Urinary bladder (tissue), 4 donors: ENCODE results near the gene PHF2. TPM values are rescaled to one million over a fixed set of nuclear protein-coding genes. Genes with fewer than 3 reads are reported as not detected.

ENCODE experiments used
- DNase-seq: peaks from one replicate; pipeline ENCODE4 v3.0.0-alpha.2; 2015; ENCODE audit errors: extremely low spot score
- H3K27ac ChIP-seq: one replicate; pipeline ENCODE4 v1.5.1; 2013; ENCODE audit warnings: low read depth, mild to moderate bottlenecking, moderate library complexity
- H3K36me3 ChIP-seq: one replicate; pipeline ENCODE4 v1.6.1; 2013; ENCODE audit warnings: mild to moderate bottlenecking, moderate library complexity; ENCODE audit not compliant: insufficient read depth
- H3K4me1 ChIP-seq: one replicate; pipeline ENCODE4 v1.6.1; 2013; ENCODE audit warnings: mild to moderate bottlenecking, moderate library complexity; ENCODE audit not compliant: insufficient read depth
- H3K4me3 ChIP-seq: one replicate; pipeline ENCODE4 v1.5.1; 2013; ENCODE audit warnings: low read depth, low read length
- WGBS: extraction: QIAGEN DNeasy Blood & Tissue Kit; methylation state at CpG from one replicate; pipeline ENCODE4 v1.1.7; 2013; 5-methylcytosine and 5-hydroxymethylcytosine counted together
- polyA plus RNA-seq: library from polyadenylated mRNA; stranded (reverse); fragments of 200-250 nt; gene quantifications from one replicate; pipeline ENCODE4 v1.2.3, GENCODE V29; 2013
- total RNA-seq: library from RNA; depleted of rRNA; stranded (reverse); fragments of >200 nt; gene quantifications from one replicate; pipeline ENCODE4 v1.2.3, GENCODE V29; 2014
- donor health status: healthy with polysubstance abuse.
- donor health status: healthy.

Gene PHF2
- total and polyA plus RNA-seq, 2 donors, result 20.0 to 33.1 TPM

GRCh38 chr9:93557366-93558137 lies 18.8 kb upstream of the PHF2 start:
- Histone ChIP-seq H3K4me3 (no peak overlapping the region), H3K4me1 (no peaks in the 10 kb centered on the region), H3K27ac (no peak overlapping the region), H3K36me3 (peaks cover 4% of the 10 kb centered on the region)
- WGBS, result 91% methylated on average over 15 of the region's 15 CpGs
- no peak for DNase-seq

- Histone ChIP-seq H3K27ac (no peak overlapping the region), H3K4me3 (no peak overlapping the region), H3K36me3 (peaks cover 2% of the 10 kb centered on the region), H3K4me1 (no peaks in the 10 kb centered on the region)
- DNase-seq, result no peak
- 78% methylated on average over 14 of the region's 14 CpGs for WGBS
Measured at GRCh38 chr9:93558503-93558902, 17.9 kb upstream of the PHF2 start.

GRCh38 chr9:93560991-93561390 lies 15.4 kb upstream of the PHF2 start:
- 86% methylated on average over 5 of the region's 5 CpGs for WGBS
- Histone ChIP-seq H3K4me3 (no peak overlapping the region), H3K36me3 (peaks cover 2% of the 10 kb centered on the region), H3K4me1 (no peaks in the 10 kb centered on the region), H3K27ac (no peak overlapping the region)
- DNase-seq, result no peak

GRCh38 chr9:93562157-93562556 lies 14.2 kb upstream of the PHF2 start:
- Histone ChIP-seq H3K27ac (no peak overlapping the region), H3K4me3 (no peak overlapping the region), H3K36me3 (peaks cover 2% of the 10 kb centered on the region), H3K4me1 (no peaks in the 10 kb centered on the region)
- DNase-seq, result no peak
- 95% methylated on average over 2 of the region's 2 CpGs for WGBS

GRCh38 chr9:93565089-93565488 lies 11.3 kb upstream of the PHF2 start:
- 90% methylated on average over 4 of the region's 4 CpGs for WGBS
- DNase-seq, result no peak
- no peak overlapping the region for H3K27ac ChIP-seq
- no peaks in the 10 kb centered on the region for H3K36me3 ChIP-seq
- no peak overlapping the region for H3K4me3 ChIP-seq
- no peaks in the 10 kb centered on the region for H3K4me1 ChIP-seq

GRCh38 chr9:93566408-93567270 lies 9.7 kb upstream of the PHF2 start:
- Histone ChIP-seq H3K4me1 (no peaks in the 10 kb centered on the region), H3K36me3 (no peaks in the 10 kb centered on the region), H3K27ac (peak overlapping the region; percentile 89), H3K4me3 (peak overlapping the region; percentile 41)
- peak; percentile 91 for DNase-seq
- under 1% methylated on average over 69 of the region's 69 CpGs for WGBS

GRCh38 chr9:93567271-93567959 lies 9.0 kb upstream of the PHF2 start:
- Histone ChIP-seq H3K36me3 (no peaks in the 10 kb centered on the region), H3K4me1 (no peaks in the 10 kb centered on the region), H3K27ac (peak overlapping the region; percentile 89), H3K4me3 (peak overlapping the region; percentile 41)
- no peak for DNase-seq
- WGBS, result 62% methylated on average over 15 of the region's 15 CpGs

- WGBS, result 96% methylated on average over 5 of the region's 5 CpGs
- H3K4me3 ChIP-seq, result no peak overlapping the region
- no peaks in the 10 kb centered on the region for H3K4me1 ChIP-seq
- H3K36me3 ChIP-seq, result no peaks in the 10 kb centered on the region
- H3K27ac ChIP-seq, result no peak overlapping the region
- DNase-seq, result no peak
Measured at GRCh38 chr9:93568169-93568568, 8.2 kb upstream of the PHF2 start.

- no peak for DNase-seq
- Histone ChIP-seq H3K4me1 (no peaks in the 10 kb centered on the region), H3K36me3 (no peaks in the 10 kb centered on the region), H3K4me3 (no peak overlapping the region), H3K27ac (no peak overlapping the region)
- 88% methylated on average over 1 of the region's 1 CpG for WGBS
Measured at GRCh38 chr9:93569621-93570174, 6.7 kb upstream of the PHF2 start.

- Histone ChIP-seq H3K4me1 (no peaks in the 10 kb centered on the region), H3K27ac (no peak overlapping the region), H3K4me3 (no peak overlapping the region), H3K36me3 (no peaks in the 10 kb centered on the region)
- 93% methylated on average over 2 of the region's 2 CpGs for WGBS
- no peak for DNase-seq
Measured at GRCh38 chr9:93572221-93572620, 4.2 kb upstream of the PHF2 start.

- no peak overlapping the region for H3K4me3 ChIP-seq
- H3K36me3 ChIP-seq, result no peaks in the 10 kb centered on the region
- DNase-seq, result no peak
- no peak overlapping the region for H3K27ac ChIP-seq
- 95% methylated on average over 8 of the region's 8 CpGs for WGBS
- no peaks in the 10 kb centered on the region for H3K4me1 ChIP-seq
Measured at GRCh38 chr9:93572636-93573515, 3.5 kb upstream of the PHF2 start.

- Histone ChIP-seq H3K4me3 (no peak overlapping the region), H3K27ac (no peak overlapping the region), H3K36me3 (no peaks in the 10 kb centered on the region), H3K4me1 (no peaks in the 10 kb centered on the region)
- no peak for DNase-seq
- WGBS, result 93% methylated on average over 3 of the region's 3 CpGs
Measured at GRCh38 chr9:93573516-93573828, 2.9 kb upstream of the PHF2 start.
